ENCODE measurements around the gene ZNF669.
"Not testable (repeated sequence)": the region's sequence is repeated elsewhere in the genome, so short reads cannot be mapped to it uniquely, and the experiment has no call there.

ZNF669 gene

GRCh38 chr1:247146671-247147070 lies 42.5 kb upstream of the ZNF669 start:
- no peak for ATAC-seq
- TF ChIP-seq PPARA (CRISPR knock-in tag; IDR thresholded peaks at IDR 0.05; ENCODE audit: borderline replicate concordance) (no peak), ZNF565 (CRISPR knock-in tag; conservative IDR thresholded peaks at IDR 0.05; ENCODE audit: low read depth) (no peak), TCF4 (CRISPR knock-in tag; IDR thresholded peaks at IDR 0.05; ENCODE audit: borderline replicate concordance) (no peak), SNAI2 (CRISPR knock-in tag; IDR thresholded peaks at IDR 0.05) (no peak)

DNA sequence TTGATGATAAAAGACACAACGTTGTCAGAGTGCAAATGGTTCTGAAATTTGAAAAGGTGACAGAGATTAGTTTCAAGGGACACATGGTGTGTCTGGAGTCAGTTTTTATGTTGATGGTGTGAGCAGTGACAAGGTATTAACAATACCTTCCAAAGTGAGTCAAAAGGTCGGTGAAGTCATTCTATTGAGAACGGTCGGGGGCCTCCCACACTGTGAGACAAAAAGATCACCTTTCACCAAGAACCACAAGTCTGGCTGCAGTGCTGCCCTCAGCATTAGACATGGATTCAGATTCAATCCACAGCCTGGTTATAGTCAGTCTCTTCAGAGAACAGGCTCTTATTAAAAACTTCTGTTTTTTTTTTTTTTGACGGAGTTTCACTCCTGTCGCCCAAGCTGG lies 41.1 kb upstream of the ZNF669 start:
- no peak for ATAC-seq
- TF ChIP-seq POU6F1 (CRISPR knock-in tag; IDR thresholded peaks at IDR 0.05; ENCODE audit: borderline replicate concordance, low read depth): no peak
- TF ChIP-seq ESRRG (CRISPR knock-in tag; IDR thresholded peaks at IDR 0.05): no peak
- TF ChIP-seq GLIS3 (CRISPR knock-in tag; IDR thresholded peaks at IDR 0.05): no peak
- TF ChIP-seq, protein P1, sequence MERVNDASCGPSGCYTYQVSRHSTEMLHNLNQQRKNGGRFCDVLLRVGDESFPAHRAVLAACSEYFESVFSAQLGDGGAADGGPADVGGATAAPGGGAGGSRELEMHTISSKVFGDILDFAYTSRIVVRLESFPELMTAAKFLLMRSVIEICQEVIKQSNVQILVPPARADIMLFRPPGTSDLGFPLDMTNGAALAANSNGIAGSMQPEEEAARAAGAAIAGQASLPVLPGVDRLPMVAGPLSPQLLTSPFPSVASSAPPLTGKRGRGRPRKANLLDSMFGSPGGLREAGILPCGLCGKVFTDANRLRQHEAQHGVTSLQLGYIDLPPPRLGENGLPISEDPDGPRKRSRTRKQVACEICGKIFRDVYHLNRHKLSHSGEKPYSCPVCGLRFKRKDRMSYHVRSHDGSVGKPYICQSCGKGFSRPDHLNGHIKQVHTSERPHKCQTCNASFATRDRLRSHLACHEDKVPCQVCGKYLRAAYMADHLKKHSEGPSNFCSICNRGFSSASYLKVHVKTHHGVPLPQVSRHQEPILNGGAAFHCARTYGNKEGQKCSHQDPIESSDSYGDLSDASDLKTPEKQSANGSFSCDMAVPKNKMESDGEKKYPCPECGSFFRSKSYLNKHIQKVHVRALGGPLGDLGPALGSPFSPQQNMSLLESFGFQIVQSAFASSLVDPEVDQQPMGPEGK (CRISPR knock-in tag; IDR thresholded peaks at IDR 0.05; ENCODE audit: borderline replicate concordance): no peak
- TF ChIP-seq ZNF70 (CRISPR knock-in tag; IDR thresholded peaks at IDR 0.05): no peak
- no peak for TF ChIP-seq CSDC2 (CRISPR knock-in tag; IDR thresholded peaks at IDR 0.05)
- no peak for TF ChIP-seq PPARA (CRISPR knock-in tag; IDR thresholded peaks at IDR 0.05; ENCODE audit: borderline replicate concordance)
- TF ChIP-seq BACH2 (CRISPR knock-in tag; IDR thresholded peaks at IDR 0.05; ENCODE audit: borderline replicate concordance): no peak
- TF ChIP-seq SNAI2 (CRISPR knock-in tag; IDR thresholded peaks at IDR 0.05): no peak
- TF ChIP-seq CREB5 (CRISPR knock-in tag; IDR thresholded peaks at IDR 0.05; ENCODE audit: low read depth): no peak
- no peak for TF ChIP-seq TSHZ2 (CRISPR knock-in tag; IDR thresholded peaks at IDR 0.05)
- TF ChIP-seq TOX (CRISPR knock-in tag; IDR thresholded peaks at IDR 0.05; ENCODE audit: borderline replicate concordance): no peak

DNA sequence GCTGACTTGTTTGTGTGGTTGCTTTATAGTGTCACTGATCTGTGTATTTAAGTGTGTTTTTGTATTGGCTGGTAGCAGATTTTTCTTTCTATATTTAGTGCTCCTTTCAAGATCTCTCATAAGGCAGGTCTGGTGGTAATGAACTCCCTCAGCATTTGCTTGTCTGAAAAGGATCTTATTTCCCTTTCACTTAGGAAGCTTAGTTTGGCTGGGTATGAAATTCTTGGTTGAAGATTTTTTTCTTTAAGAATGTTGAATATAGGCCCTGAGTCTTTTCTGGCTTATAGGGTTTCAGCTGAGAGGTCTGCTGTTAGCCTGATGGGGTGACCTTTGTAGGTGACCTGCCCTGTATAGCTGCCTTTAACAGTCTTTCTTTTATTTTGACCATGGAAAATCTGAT lies 35.4 kb upstream of the ZNF669 start:
- ATAC-seq: not testable (repeated sequence)

- TF ChIP-seq, protein P2, sequence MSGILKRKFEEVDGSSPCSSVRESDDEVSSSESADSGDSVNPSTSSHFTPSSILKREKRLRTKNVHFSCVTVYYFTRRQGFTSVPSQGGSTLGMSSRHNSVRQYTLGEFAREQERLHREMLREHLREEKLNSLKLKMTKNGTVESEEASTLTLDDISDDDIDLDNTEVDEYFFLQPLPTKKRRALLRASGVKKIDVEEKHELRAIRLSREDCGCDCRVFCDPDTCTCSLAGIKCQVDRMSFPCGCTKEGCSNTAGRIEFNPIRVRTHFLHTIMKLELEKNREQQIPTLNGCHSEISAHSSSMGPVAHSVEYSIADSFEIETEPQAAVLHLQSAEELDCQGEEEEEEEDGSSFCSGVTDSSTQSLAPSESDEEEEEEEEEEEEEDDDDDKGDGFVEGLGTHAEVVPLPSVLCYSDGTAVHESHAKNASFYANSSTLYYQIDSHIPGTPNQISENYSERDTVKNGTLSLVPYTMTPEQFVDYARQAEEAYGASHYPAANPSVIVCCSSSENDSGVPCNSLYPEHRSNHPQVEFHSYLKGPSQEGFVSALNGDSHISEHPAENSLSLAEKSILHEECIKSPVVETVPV (CRISPR knock-in tag; IDR thresholded peaks at IDR 0.05): no peak
Measured at GRCh38 chr1:247131236-247131635, 27.1 kb upstream of the ZNF669 start.

GRCh38 chr1:247127519-247128282 lies 23.5 kb upstream of the ZNF669 start:
- ATAC-seq: not testable (repeated sequence)

More at GRCh38 chr1:247131236-247131635, 27.1 kb upstream of the ZNF669 start:
- no peak for ATAC-seq

DNA sequence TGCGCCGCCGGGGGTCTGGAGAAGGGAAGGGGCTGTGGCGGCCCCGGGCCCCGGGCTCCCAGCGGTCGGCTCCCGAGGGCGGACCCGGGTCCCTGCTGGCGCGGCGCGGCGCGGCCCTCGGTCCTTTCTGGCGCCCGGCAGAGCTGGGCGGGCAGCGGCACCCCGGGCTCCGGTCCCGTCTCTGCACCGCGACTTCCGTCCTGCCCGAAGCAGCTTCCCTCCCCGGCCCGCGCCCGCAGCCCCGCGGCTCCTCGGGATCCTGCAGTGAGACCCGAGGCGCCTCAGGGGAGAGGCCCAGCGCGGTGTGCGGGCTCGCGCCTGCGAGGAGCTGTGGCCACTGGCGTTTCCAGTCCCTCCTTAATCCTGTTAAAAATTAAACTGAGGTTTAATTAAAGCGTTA lies 22.4 kb upstream of the ZNF669 start:
- ATAC-seq: peak; percentile 75

DNA sequence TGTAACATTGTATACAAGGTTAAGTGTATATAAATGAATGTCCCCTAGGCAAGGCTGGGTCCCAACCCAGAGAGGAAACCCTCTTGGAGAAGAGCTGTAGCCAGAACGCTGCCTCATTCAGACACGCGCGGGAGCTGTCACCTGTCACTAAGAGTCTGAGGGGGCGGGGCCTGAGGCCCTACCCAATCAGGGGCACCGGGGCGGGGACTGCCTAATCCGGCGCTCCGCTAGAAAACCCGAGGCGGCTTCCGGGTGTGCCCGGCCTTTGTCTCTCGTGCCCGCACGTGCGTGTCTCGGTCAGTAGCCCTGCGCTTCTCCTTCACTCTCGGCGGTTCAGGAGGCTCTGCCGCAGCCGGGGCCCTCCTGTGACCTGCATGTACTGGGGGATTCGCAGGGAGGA lies 22.0 kb upstream of the ZNF669 start:
- peak; percentile 98 for ATAC-seq
